GM12878 (cell line): ENCODE data around the gene MICALL2. TPM values are rescaled to one million over a fixed set of nuclear protein-coding genes. Genes with fewer than 3 reads are reported as not detected.

Source experiments
- ATAC-seq: fragments of 200-7000 bp; cut with Tn5 transposase; 3 replicates; pipeline ENCODE4 v1.9.1; 2020; ENCODE audit warnings: mild to moderate bottlenecking, moderate library complexity
- BruUV-seq: library from RNA; stranded (reverse); fragments of 400-500 nt; replicated peaks from 2 replicates; lab custom pipeline; 2021; lab: Mats Ljungman, UMichigan
- CTCF ChIA-PET: fragments of 300-600 bp; sonication (Branson Sonifier 250); formaldehyde crosslinking; extraction: SDS; loops from one replicate; lab custom pipeline; 2021; ENCODE audit warnings: inconsistent platforms; lab: Yijun Ruan, JAX
- POLR2A ChIA-PET: fragments of 350-600 bp; formaldehyde crosslinking; extraction: SDS; loops from one replicate; lab custom pipeline; 2021; ENCODE audit warnings: inconsistent platforms; lab: Charles Lee
- RAD21 ChIA-PET: fragments of 300-600 bp; sonication (Branson Sonifier 250); formaldehyde crosslinking; loops from one replicate; lab custom pipeline; 2023; ENCODE audit warnings: antibody characterized with exemption; ENCODE audit not compliant: unreplicated experiment; lab: Charles Lee
- SMC1A ChIA-PET: fragments of 300-600 bp; sonication (Branson Sonifier 250); formaldehyde crosslinking; loops from one replicate; lab custom pipeline; 2023; ENCODE audit not compliant: unreplicated experiment, uncharacterized antibody; lab: Charles Lee
- DNase-seq: peaks from one replicate; pipeline ENCODE4 v3.0.0-alpha.2; 2011; ENCODE audit warnings: low read depth, low spot score
- FAIRE-seq: peaks from 3 replicates; lab custom pipeline; 2011; peaks lifted over from hg19 to GRCh38; lab: Jason Lieb, UNC
- H2AFZ ChIP-seq: 2 replicates; pipeline ENCODE4 v1.6.0; 2011; ENCODE audit warnings: low read depth, low read length, control low read depth; ENCODE audit not compliant: control insufficient read depth
- H3K27ac ChIP-seq: 2 replicates; pipeline ENCODE4 v1.5.1; 2011; ENCODE audit warnings: control low read depth; ENCODE audit not compliant: control insufficient read depth, insufficient read depth
- H3K27me3 ChIP-seq, 2 experiments: replicated peaks in 1 of 2; 2 replicates each; pipeline versions ENCODE4 v1.6.0 to v1.6.1; 2011; ENCODE audit warnings: low read length in 1 of 2; ENCODE audit not compliant: control insufficient read depth in 2 of 2, insufficient read depth in 2 of 2
- H3K36me3 ChIP-seq, 2 experiments: 2 replicates each; pipeline ENCODE4 v1.5.1; 2011; ENCODE audit warnings: low read length in 1 of 2; ENCODE audit not compliant: control insufficient read depth in 2 of 2, insufficient read depth in 2 of 2
- H3K4me1 ChIP-seq: 2 replicates; pipeline ENCODE4 v1.6.1; 2011; ENCODE audit warnings: mild to moderate bottlenecking, low read length, moderate library complexity, mixed read lengths; ENCODE audit not compliant: control insufficient read depth, insufficient read depth
- H3K4me2 ChIP-seq: 2 replicates; pipeline ENCODE4 v1.6.0; 2011; ENCODE audit warnings: control low read depth; ENCODE audit not compliant: control insufficient read depth, insufficient read depth
- H3K4me3 ChIP-seq: fragments of 200-600 bp; sonication (generic); 2 replicates; pipeline ENCODE4 v1.5.1; 2016
- H3K79me2 ChIP-seq: 2 replicates; pipeline ENCODE4 v1.6.0; 2011; ENCODE audit warnings: low read length; ENCODE audit not compliant: control insufficient read depth, insufficient read depth
- H3K9ac ChIP-seq: 2 replicates; pipeline ENCODE4 v1.8.0; 2011; ENCODE audit warnings: low read length, control low read depth, mixed read lengths; ENCODE audit not compliant: control insufficient read depth, insufficient read depth
- H3K9me3 ChIP-seq: replicated peaks from 3 replicates; pipeline ENCODE4 v1.5.1; 2011; ENCODE audit warnings: mild to moderate bottlenecking, low read length; ENCODE audit not compliant: control insufficient read depth, insufficient read depth
- H4K20me1 ChIP-seq: 2 replicates; pipeline ENCODE4 v1.6.0; 2011; ENCODE audit not compliant: control insufficient read depth, insufficient read depth
- BCL11A ChIP-seq: IDR thresholded peaks from 2 replicates; pipeline ENCODE4 v1.6.1; 2011; ENCODE audit warnings: low read depth, low read length
- CHD1 ChIP-seq: IDR thresholded peaks from 2 replicates; pipeline ENCODE4 v1.6.1; 2012; ENCODE audit warnings: low read depth, low read length, improper control_type of control experiment
- ETV6 ChIP-seq, 2 experiments: fragments of 450-650 bp in 1 of 2; IDR thresholded peaks in 1 of 2; conservative IDR thresholded peaks in 1 of 2; 2 replicates each; pipeline ENCODE4 v1.6.1; 2014; ENCODE audit warnings: antibody characterized with exemption in 1 of 2, borderline replicate concordance in 1 of 2, low read depth in 1 of 2, mild to moderate bottlenecking in 1 of 2, moderate library complexity in 1 of 2
- HCFC1 ChIP-seq: fragments of 150-350 bp; IDR thresholded peaks from 2 replicates; pipeline ENCODE4 v1.6.1; 2014; ENCODE audit warnings: low read length
- KLF5 ChIP-seq: fragments of 450-650 bp; IDR thresholded peaks from 2 replicates; pipeline ENCODE4 v1.6.1; 2014; ENCODE audit warnings: mild to moderate bottlenecking; ENCODE audit not compliant: partially characterized antibody
- NFXL1 ChIP-seq: fragments of 450-650 bp; IDR thresholded peaks from 2 replicates; pipeline ENCODE4 v1.6.1; 2017; ENCODE audit warnings: antibody characterized with exemption, mild to moderate bottlenecking, borderline replicate concordance
- NFYB ChIP-seq: IDR thresholded peaks from 2 replicates; pipeline ENCODE4 v1.6.1; 2011; ENCODE audit warnings: low read depth, mild to moderate bottlenecking, low read length, improper control_type of control experiment, moderate library complexity; ENCODE audit not compliant: insufficient read depth
- SREBF2 ChIP-seq: IDR thresholded peaks from 2 replicates; pipeline ENCODE4 v1.6.1; 2012; ENCODE audit warnings: mild to moderate bottlenecking, low read length
- STAT1 ChIP-seq: fragments of 450-650 bp; conservative IDR thresholded peaks from 2 replicates; pipeline ENCODE4 v1.6.1; 2014; ENCODE audit warnings: antibody characterized with exemption, mild to moderate bottlenecking
- TBL1XR1 ChIP-seq: IDR thresholded peaks from 2 replicates; pipeline ENCODE4 v1.6.1; 2012; ENCODE audit warnings: low read depth, low read length, improper control_type of control experiment
- ZNF274 ChIP-seq: IDR thresholded peaks from one replicate; pipeline ENCODE4 v1.8.0; 2011; ENCODE audit not compliant: insufficient read length, insufficient read depth
- WGBS: methylation state at CpG from one replicate; pipeline ENCODE4 v1.1.6; 2016; ENCODE audit warnings: low lambda C conversion rate; ENCODE audit not compliant: insufficient replicate concordance, insufficient coverage; ENCODE audit errors: missing lambda C conversion rate; 5-methylcytosine and 5-hydroxymethylcytosine counted together
- in situ Hi-C: fragments of 300-500 bp; cut with MboI; formaldehyde crosslinking; loops from 9 replicates; pipeline ENCODE4 v1.14.3; 2018; ENCODE audit warnings: mixed read lengths
- intact Hi-C: fragments of 100-400 bp; cut with micrococcal nuclease; formaldehyde crosslinking; loops from one replicate; pipeline ENCODE4 v1.14.2; 2022; ENCODE audit not compliant: unreplicated experiment
- polyA plus RNA-seq, 11 experiments: library from polyadenylated mRNA; depleted of rRNA in 4 of 11; unstranded in 6 of 11; stranded (reverse) in 5 of 11; fragments of >200 nt; fragmentation: Nextera tagmentation in 4 of 11; fragmentation: Illumina TruSeq in 1 of 11; extraction: Ambion mirVana in 4 of 11; extraction: Trizol in 1 of 11; gene quantifications; 1 replicate in 1 of 11; 2 replicates in 10 of 11; pipeline versions ENCODE4 v1.2.1 to v1.2.3, GENCODE V29; 2011 to 2016; ENCODE audit warnings: inconsistent platforms in 2 of 11, missing spikeins in 2 of 11, low read depth in 1 of 11
- total RNA-seq, 4 experiments: library from RNA; depleted of rRNA in 3 of 4; stranded (reverse); fragments of >200 nt in 3 of 4; fragmentation: Illumina TruSeq in 1 of 4; extraction: Trizol in 1 of 4; gene quantifications; 2 replicates each; pipeline versions ENCODE4 v1.2.1 to v1.2.3, GENCODE V29; 2013 to 2021
- TF ChIP-seq, protein P1 (sequence below): fragments of 450-650 bp; IDR thresholded peaks from 2 replicates; pipeline ENCODE4 v1.6.1; 2016; ENCODE audit warnings: mild to moderate bottlenecking
- TF ChIP-seq, protein P2 (sequence below): fragments of 450-650 bp; IDR thresholded peaks from 2 replicates; pipeline ENCODE4 v1.6.1; 2017; ENCODE audit warnings: mild to moderate bottlenecking, low read depth, inconsistent platforms; ENCODE audit not compliant: poor library complexity, severe bottlenecking
- TF ChIP-seq, protein P3 (sequence below): fragments of 450-650 bp; formaldehyde crosslinking; IDR thresholded peaks from 2 replicates; pipeline ENCODE4 v1.4.0; 2020; ENCODE audit warnings: mild to moderate bottlenecking, moderate library complexity

The MICALL2 gene
- total and polyA plus RNA-seq, 10 of the 15 experiments (the other 5 are each of a cell fraction or from before 2014, with no cell fraction given), result 0.04 to 1.7 (median 0.83) TPM; not detected in 3

DNA sequence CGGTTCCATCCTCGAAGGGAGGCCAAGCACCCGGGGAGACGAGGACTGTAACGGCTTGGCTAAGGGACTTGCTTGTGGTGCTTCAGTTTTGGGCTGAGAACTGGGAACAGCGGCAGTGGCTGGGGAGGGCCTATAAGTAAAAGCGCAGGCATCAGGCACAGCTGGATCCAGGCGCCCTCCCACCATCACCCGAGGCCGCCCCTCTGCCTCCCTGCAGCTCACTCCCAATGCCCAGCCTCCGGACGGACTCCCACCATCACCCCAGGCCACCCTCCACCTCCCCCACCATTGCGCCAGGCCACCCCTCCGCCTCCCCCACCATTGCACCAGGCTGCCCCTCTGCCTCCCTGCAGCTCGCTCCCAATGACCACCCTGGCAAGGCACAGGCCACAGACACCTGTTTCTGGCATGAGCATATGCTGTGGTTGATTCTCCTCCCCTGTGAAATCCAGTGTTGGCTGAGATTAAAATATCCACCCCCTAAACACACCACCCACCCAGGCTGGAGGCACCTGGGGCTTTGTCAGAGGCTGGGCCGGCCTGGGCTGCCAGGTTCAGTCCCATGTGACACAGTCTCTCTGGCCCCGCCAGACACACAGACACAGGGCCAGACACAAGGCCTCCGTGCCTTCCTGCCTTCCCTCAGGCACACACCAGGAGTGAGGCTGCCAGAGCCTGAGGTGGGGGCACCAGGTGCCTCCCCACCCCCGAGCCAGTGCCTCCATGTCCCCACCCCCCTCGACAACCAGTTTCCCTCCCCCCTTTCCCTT lies 16.7 kb downstream of the MICALL2 start (continued):
- TF ChIP-seq CHD1 (no peak), HCFC1 (no peak), NFYB (no peak), ETV6 (conservative IDR thresholded peaks at IDR 0.05 in 1 of 2, IDR thresholded peaks at IDR 0.05 in 1 of 2; ENCODE audit: borderline replicate concordance in 1 of 2, low read depth in 1 of 2) (no peak), KLF5 (no peak)
- TF ChIP-seq, protein P1, sequence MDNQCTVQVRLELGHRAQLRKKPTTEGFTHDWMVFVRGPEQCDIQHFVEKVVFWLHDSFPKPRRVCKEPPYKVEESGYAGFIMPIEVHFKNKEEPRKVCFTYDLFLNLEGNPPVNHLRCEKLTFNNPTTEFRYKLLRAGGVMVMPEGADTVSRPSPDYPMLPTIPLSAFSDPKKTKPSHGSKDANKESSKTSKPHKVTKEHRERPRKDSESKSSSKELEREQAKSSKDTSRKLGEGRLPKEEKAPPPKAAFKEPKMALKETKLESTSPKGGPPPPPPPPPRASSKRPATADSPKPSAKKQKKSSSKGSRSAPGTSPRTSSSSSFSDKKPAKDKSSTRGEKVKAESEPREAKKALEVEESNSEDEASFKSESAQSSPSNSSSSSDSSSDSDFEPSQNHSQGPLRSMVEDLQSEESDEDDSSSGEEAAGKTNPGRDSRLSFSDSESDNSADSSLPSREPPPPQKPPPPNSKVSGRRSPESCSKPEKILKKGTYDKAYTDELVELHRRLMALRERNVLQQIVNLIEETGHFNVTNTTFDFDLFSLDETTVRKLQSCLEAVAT, result no peak

DNA sequence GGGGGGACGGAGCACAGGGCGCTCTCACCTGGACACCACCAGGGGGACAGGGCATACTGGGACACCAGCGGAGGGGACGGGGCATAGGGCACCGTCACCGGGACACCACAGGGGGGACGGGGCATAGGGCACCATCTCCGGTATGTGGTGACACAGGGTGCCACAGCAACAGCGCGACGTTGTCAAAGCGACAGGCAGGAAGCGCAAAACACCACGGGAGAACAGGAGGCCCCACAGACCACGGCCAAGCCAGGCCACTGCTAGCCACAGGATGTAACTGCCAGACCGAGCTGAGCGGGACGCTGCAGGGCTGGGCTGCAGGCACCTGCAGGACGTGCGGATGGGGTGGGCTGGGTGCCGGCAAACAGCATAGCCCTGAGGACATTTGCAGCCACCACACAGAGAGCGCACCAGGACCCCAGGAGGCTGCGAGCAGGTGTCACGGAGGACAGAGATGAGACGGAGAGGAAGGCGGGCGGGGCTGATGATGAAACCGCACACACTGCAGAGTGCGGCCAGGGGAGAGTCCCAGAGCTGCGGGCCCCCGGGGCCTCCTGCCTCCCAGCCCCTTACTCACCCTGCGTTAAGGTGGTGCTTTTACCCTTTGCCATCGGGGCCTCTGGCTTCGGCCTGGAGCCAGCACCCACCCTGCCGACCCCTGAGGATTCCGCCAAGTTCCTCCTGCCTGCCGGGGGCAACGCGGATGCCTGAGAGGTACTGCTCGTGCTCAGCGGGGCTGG lies 17.5 kb downstream of the MICALL2 start:
- 43% methylated on average over 41 of the region's 41 CpGs for WGBS
- no peak for FAIRE-seq
- Histone ChIP-seq H3K9me3 (no peaks in the 10 kb centered on the region), H2AFZ (no peak overlapping the region), H3K36me3 (no peaks in the 10 kb centered on the region), H3K4me2 (no peak overlapping the region), H3K9ac (no peak overlapping the region), H3K27ac (no peak overlapping the region), H3K4me1 (no peaks in the 10 kb centered on the region), H3K79me2 (no peaks in the 10 kb centered on the region), H3K27me3 (no peaks in the 10 kb centered on the region; a peak in 1 of 4 replicates), H3K4me3 (no peak overlapping the region), H4K20me1 (no peaks in the 10 kb centered on the region)
- SMC1A ChIA-PET, result no interaction called here
- POLR2A ChIA-PET, result no interaction called here
- ATAC-seq, result no peak
- DNase-seq, result no peak
- intact Hi-C loops (no loop called here), in situ Hi-C loops (no loop called here)
- CTCF ChIA-PET, result no interaction called here
- BruUV-seq, result no TSS peak
- RAD21 ChIA-PET, result no interaction called here
- TF ChIP-seq SREBF2, result no peak
- no peak for TF ChIP-seq NFXL1
- TF ChIP-seq, protein P2, sequence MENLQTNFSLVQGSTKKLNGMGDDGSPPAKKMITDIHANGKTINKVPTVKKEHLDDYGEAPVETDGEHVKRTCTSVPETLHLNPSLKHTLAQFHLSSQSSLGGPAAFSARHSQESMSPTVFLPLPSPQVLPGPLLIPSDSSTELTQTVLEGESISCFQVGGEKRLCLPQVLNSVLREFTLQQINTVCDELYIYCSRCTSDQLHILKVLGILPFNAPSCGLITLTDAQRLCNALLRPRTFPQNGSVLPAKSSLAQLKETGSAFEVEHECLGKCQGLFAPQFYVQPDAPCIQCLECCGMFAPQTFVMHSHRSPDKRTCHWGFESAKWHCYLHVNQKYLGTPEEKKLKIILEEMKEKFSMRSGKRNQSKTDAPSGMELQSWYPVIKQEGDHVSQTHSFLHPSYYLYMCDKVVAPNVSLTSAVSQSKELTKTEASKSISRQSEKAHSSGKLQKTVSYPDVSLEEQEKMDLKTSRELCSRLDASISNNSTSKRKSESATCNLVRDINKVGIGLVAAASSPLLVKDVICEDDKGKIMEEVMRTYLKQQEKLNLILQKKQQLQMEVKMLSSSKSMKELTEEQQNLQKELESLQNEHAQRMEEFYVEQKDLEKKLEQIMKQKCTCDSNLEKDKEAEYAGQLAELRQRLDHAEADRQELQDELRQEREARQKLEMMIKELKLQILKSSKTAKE, result no peak
- no peak for TF ChIP-seq TBL1XR1
- no peak for TF ChIP-seq ZNF274
- TF ChIP-seq, protein P3, sequence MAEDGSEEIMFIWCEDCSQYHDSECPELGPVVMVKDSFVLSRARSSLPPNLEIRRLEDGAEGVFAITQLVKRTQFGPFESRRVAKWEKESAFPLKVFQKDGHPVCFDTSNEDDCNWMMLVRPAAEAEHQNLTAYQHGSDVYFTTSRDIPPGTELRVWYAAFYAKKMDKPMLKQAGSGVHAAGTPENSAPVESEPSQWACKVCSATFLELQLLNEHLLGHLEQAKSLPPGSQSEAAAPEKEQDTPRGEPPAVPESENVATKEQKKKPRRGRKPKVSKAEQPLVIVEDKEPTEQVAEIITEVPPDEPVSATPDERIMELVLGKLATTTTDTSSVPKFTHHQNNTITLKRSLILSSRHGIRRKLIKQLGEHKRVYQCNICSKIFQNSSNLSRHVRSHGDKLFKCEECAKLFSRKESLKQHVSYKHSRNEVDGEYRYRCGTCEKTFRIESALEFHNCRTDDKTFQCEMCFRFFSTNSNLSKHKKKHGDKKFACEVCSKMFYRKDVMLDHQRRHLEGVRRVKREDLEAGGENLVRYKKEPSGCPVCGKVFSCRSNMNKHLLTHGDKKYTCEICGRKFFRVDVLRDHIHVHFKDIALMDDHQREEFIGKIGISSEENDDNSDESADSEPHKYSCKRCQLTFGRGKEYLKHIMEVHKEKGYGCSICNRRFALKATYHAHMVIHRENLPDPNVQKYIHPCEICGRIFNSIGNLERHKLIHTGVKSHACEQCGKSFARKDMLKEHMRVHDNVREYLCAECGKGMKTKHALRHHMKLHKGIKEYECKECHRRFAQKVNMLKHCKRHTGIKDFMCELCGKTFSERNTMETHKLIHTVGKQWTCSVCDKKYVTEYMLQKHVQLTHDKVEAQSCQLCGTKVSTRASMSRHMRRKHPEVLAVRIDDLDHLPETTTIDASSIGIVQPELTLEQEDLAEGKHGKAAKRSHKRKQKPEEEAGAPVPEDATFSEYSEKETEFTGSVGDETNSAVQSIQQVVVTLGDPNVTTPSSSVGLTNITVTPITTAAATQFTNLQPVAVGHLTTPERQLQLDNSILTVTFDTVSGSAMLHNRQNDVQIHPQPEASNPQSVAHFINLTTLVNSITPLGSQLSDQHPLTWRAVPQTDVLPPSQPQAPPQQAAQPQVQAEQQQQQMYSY (CRISPR knock-in tag), result no peak
- TF ChIP-seq STAT1, result no peak
- TF ChIP-seq BCL11A, result no peak
